ENCODE measurements around the gene APRT.
"Not testable (repeated sequence)": the region's sequence is repeated elsewhere in the genome, so short reads cannot be mapped to it uniquely, and the experiment has no call there.

Gene APRT

DNA sequence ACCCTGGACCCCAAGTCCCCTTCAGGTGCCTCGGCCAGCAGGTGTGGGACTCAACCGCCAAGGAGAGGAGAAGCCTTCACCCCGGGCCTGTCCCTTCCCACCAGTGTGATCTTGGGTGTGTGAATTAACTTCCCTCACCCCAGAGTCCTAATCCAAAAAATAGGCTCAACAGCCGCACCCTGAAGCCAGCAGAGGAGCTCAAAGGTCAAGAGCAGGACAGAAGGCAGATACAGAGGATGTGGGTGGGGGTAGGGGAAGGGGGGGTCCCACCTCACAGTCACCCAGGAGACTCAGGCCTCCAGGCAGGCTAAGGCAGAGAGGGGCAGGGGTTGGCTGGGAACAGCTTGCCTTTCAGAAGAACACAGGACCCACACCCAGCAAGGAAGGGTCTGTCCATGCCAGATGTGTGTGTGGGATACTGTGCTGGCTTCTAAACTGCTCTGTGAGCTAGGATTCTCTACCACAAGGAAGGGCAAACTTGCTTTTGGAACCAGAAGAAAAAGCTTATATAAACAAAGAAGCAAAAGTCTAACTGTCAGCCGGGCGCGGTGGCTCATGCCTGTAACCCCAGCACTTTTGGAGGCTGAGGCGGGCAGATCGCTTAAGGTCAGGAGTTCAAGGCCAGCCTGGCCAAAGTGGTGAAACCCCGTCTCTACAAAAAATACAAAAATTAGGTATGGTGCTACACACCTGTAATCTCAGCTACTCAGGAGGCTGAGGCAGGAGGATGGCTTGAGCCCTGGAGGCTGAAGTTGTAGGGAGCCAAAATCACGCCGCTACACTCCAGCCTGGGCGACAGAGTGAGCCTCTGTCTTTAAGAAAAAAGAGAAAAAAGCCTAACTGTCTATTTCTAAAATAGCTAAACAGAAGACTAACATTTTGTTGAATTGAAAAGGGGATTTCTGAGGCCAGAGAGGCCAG lies 31.3 kb downstream of the APRT start:
- in situ Hi-C loops (cut with MboI; ENCODE audit: low sequenced_read_pairs): no loop called here
- no peaks in the 10 kb centered on the region for H3K27me3 ChIP-seq (ENCODE audit: low read depth)
- H3K36me3 ChIP-seq (replicated peaks): peaks cover 9% of the 10 kb centered on the region
- no peak overlapping the region for H3K4me3 ChIP-seq
- no peaks in the 10 kb centered on the region for H3K9me3 ChIP-seq
- H3K4me1 ChIP-seq: peaks cover 9% of the 10 kb centered on the region
- no peak for DNase-seq (ENCODE audit: low spot score in 2 of 2)

DNA sequence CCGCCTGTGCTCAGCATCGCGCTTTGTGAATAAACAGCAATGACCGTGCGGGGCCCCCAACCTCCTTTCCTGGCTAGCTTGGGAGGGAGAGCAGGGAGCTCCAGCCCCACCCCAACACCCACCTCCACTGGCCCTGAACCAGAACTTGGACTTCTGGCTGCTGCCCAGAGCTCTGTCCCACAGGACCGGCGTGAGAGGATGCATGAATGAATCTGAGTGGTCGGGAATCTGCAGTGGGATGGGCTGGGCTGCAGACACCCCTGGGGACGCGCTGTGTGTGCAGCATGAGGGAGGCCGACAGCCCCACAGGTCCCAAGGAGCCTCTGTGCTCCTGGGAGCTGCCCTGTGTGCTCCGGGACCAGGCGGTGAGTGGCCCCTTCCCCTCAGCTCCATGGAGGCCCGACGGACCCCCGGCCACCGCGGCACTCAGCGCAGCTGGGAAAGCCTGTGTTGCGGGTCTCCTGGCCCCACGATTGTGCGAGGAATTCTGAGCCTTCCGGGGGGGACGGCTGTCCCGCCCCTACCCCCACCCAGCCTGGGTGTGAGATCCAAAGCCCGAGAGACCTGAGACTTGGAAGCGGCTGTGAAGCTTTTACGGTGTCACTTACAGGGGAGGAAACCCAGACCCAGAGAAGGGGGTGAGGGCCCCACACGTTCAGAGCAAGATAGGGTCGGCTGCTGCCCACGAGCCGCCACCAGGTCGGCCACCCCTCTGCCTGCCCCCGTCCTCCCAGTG lies 32.2 kb downstream of the APRT start:
- H3K4me3 ChIP-seq: no peak overlapping the region
- no peaks in the 10 kb centered on the region for H3K9me3 ChIP-seq
- no peaks in the 10 kb centered on the region for H3K27me3 ChIP-seq (ENCODE audit: low read depth)
- no peak for DNase-seq (ENCODE audit: low spot score in 2 of 2)
- H3K4me1 ChIP-seq: peaks cover 9% of the 10 kb centered on the region
- peaks cover 9% of the 10 kb centered on the region for H3K36me3 ChIP-seq (replicated peaks)
- in situ Hi-C loops (cut with MboI; ENCODE audit: low sequenced_read_pairs): no loop called here

DNA sequence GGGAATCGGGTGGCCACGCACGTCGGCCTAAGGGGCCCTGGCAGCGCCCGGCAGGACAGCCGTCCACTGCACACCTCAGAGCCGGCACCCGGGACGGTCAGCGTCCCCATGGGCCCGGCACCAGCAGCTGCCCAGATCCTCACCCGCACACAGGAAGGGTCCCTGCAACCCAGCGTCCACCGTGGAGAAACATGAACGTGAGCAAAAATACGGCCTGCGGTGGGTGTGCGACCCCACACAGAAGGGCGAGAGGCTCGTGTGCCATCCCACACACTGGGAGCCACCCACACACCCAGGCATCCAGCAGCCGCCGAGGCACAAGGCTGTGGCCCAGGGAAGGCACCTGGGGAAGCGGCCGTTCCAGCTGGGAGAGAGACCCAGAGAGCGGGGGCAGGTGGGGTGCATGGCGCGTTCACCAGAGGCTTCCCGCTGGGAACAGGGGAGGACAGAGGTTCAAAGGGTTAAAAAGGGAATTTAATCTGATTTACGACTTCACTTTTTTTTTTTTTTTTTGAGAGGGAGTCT lies 33.1 kb downstream of the APRT start:
- no peaks in the 10 kb centered on the region for H3K9me3 ChIP-seq
- peaks cover 9% of the 10 kb centered on the region for H3K36me3 ChIP-seq (replicated peaks)
- no peak overlapping the region for H3K4me3 ChIP-seq
- DNase-seq (ENCODE audit: low spot score in 2 of 2): no peak
- H3K27me3 ChIP-seq (ENCODE audit: low read depth): no peaks in the 10 kb centered on the region
- peaks cover 13% of the 10 kb centered on the region for H3K4me1 ChIP-seq
- in situ Hi-C loops (cut with MboI; ENCODE audit: low sequenced_read_pairs): no loop called here

DNA sequence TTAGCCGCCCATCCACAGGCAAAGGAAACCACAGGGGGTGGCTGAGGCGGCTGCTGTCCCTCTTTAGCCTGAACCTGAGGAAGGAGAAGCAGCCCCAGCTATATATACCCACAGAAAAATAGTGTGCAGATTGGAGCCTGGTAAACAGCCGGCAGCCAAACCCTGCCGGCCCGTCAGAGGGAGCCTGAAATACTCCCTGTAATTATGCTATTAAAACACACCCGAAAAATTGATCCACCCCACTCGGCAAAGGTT lies 33.5 kb downstream of the APRT start:
- H3K27me3 ChIP-seq (ENCODE audit: low read depth): no peaks in the 10 kb centered on the region
- DNase-seq (ENCODE audit: low spot score in 2 of 2): no peak
- H3K36me3 ChIP-seq (replicated peaks): peaks cover 9% of the 10 kb centered on the region
- H3K9me3 ChIP-seq: no peaks in the 10 kb centered on the region
- H3K4me3 ChIP-seq: no peak overlapping the region
- peaks cover 11% of the 10 kb centered on the region for H3K4me1 ChIP-seq
- in situ Hi-C loops (cut with MboI; ENCODE audit: low sequenced_read_pairs): no loop called here

DNA sequence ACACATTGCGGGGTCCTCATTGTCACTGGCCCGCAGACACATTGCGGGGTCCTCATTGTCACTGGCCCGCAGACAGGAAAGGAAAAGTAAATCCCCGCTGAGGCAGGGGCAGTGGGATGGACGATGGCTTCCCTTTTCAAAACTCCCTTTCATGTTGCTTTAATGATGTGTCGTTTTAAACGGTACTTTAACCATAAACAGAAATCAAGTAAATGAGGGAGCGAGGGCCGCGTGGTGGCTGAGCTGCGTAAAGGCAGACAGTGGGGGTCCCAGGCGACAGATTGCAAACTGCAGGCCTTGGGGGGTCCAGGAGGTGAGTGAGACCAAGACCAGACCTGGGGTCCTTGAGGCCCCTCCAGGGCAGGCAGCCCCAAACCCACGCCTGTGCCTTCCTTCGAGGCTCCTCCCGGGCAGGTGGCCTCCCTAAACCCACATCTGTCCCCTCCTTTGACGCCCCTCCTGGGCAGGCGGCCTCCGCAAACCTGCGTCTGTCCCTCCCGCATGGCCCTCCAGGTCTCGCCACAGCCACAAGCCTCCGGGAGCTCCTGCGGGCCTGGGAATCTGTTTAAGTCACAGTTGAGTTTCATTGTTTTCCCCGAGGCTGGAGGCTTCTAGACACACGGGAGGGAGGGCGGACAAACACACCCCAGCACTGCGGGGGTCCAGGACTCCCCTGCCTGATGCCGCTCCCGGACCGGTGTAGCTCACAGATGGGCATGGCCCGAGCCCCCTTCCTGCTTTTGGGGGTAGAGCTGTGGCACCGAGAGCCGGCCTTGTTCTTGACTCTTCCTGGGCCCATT lies 34.1 kb downstream of the APRT start:
- DNase-seq (ENCODE audit: low spot score in 2 of 2): no peak
- H3K36me3 ChIP-seq (replicated peaks): peaks cover 9% of the 10 kb centered on the region
- H3K27me3 ChIP-seq (ENCODE audit: low read depth): no peaks in the 10 kb centered on the region
- H3K4me1 ChIP-seq: peaks cover 7% of the 10 kb centered on the region; the same call in 1 of the 2 replicates
- in situ Hi-C loops (cut with MboI; ENCODE audit: low sequenced_read_pairs): no loop called here
- H3K9me3 ChIP-seq: no peaks in the 10 kb centered on the region
- H3K4me3 ChIP-seq: no peak overlapping the region

DNA sequence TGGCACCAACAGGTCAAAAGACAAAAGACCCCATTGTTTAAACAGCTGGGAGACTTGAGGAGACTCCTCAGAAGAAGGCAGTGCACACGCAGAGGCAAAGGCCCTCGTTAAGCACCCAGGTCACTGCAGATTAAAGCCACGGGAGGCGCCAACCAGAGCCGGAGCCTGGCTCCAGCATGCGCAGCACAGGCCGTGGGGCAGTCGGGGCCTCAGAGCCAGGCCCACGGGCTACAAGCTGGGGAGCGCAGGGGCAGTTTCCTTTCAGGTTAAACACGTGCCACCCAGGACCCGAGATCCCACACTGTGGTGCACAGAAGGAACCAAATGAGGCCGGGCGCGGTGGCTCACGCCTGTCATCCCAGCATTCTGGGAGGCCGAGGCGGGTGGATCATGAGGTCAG lies 35.9 kb downstream of the APRT start:
- DNase-seq (ENCODE audit: low spot score in 2 of 2): no peak
- in situ Hi-C loops (cut with MboI; ENCODE audit: low sequenced_read_pairs): no loop called here
- H3K9me3 ChIP-seq: no peaks in the 10 kb centered on the region
- peaks cover 5% of the 10 kb centered on the region for H3K36me3 ChIP-seq (replicated peaks)
- H3K4me3 ChIP-seq: no peak overlapping the region
- H3K4me1 ChIP-seq: peaks cover 11% of the 10 kb centered on the region
- no peaks in the 10 kb centered on the region for H3K27me3 ChIP-seq (ENCODE audit: low read depth)

DNA sequence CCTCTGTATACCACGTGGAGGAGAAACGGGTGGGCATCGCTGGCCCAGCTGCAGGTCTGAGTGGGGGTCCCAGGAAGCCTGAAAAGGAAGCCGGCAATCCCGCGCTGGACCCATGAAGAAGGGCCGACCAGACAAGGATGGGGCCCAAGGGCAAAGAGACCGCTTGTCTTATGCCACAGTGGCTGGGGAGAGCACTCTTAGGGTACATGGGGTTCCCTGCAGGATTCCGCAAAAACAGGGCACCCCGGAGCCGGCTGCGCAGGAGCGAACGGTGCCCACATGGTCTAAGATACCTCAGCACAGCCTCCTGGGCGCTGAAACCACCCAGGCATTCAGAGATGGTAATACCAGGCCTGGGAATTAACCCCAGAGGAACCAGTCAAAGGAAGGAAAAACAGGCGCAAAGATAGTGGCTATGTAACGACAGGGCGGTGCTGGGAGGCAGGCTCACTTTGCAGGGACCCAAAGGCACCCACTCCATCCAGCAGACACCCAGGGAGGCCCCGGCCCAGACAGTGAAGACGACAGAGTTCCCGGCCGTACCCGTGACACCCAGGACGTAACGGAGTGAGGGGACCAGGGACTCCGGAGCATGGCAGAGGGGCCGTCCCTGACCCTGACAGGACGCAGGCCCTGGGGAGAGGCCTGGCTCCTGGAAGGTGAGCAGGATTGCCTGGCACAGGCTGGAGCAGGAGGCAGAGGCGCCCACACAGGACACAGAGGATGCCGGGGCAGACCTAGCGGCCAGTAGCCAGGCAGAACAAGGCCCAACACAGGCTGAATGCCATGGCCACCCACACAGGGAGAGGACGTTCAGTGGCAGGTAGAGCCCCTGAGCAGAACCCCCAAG lies 37.0 kb downstream of the APRT start:
- Histone ChIP-seq H3K27me3 (ENCODE audit: low read depth) (no peaks in the 10 kb centered on the region), H3K4me1 (peaks cover 21% of the 10 kb centered on the region), H3K4me3 (no peak overlapping the region), H3K9me3 (no peaks in the 10 kb centered on the region), H3K36me3 (replicated peaks) (no peaks in the 10 kb centered on the region; the same call in 1 of the 2 replicates)
- in situ Hi-C loops (cut with MboI; ENCODE audit: low sequenced_read_pairs): no loop called here
- DNase-seq (ENCODE audit: low spot score in 2 of 2): no peak

DNA sequence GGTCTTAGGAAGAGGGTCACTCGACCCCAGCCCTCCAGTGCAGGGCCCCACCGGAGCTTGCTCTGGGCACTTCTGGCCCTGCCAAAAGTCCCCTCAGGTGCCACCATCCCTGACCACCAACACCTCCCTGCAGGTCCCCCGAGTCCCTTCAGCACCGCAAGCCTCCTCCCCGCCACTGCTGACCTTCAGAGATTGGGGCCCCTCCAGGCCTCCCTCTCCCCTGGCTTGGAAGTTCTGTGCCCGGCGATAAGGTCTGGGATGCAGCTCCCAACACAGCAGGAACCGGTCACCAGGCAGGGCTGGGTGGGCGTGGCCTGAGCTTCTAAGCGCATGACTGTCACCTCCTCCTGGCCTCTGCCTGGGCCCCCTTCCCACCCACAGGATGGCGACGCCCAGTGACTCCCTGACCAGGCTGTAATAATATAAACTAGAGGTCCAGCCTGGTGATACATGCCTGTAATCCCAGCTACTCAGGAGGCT lies 37.9 kb downstream of the APRT start:
- Histone ChIP-seq H3K4me3 (no peak overlapping the region), H3K4me1 (peaks cover 22% of the 10 kb centered on the region), H3K36me3 (replicated peaks) (no peaks in the 10 kb centered on the region; the same call in none of the 2 replicates), H3K9me3 (no peaks in the 10 kb centered on the region), H3K27me3 (ENCODE audit: low read depth) (no peaks in the 10 kb centered on the region)
- in situ Hi-C loops (cut with MboI; ENCODE audit: low sequenced_read_pairs): no loop called here
- peak in 1 of 2 experiments; percentile 69 for DNase-seq (ENCODE audit: low spot score in 2 of 2)

DNA sequence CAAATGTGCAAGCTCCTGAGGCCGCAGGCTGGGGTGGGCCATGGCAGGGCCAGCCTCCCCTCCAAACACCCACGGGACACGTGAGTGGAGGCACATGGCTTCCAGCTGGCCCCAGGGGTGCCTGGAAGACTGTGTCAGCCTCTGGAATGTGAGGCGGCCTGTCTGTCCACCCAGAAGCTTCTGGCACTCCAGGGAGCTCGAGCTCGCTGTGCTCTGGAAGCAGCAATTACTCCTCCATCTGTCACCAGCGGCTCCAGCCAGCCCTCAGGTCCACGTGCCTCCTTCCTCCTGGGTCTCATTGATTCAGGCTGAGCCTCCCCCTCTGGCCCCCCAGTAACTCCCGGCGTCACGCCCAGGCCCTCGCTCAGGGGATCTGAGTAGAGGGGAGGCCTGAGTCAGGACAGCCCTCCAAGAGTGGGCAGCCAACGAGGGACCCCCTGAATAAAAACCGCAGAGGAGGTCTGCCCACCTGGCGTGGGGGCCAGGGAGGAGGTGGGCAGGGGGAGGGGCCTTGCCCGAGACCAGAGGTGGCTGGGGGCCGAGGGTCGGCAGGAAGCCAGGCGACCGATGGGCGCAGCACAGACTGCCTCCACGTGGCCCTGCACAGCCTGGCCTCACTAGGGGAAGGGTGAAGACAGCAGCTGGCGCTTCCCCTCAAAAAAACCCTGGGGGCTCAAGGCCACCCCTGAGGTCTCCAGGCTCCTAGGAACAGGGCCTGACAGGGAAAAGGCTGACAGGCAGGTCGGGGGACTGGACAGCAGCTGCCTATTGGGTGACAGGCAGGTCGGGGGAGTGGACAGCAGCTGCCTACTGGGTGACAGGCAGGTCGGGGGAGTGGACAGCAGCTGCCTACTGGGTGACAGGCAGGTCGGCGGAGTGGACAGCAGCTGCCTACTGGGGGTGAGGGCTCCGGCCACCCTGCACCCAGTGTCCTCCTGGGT lies 38.6 kb downstream of the APRT start:
- no peak for DNase-seq (ENCODE audit: low spot score in 2 of 2)
- no peaks in the 10 kb centered on the region for H3K27me3 ChIP-seq (ENCODE audit: low read depth)
- H3K9me3 ChIP-seq: no peaks in the 10 kb centered on the region
- peaks cover 22% of the 10 kb centered on the region for H3K4me1 ChIP-seq
- H3K4me3 ChIP-seq: no peak overlapping the region
- H3K36me3 ChIP-seq (replicated peaks): no peaks in the 10 kb centered on the region; the same call in none of the 2 replicates
- in situ Hi-C loops (cut with MboI; ENCODE audit: low sequenced_read_pairs): no loop called here

DNA sequence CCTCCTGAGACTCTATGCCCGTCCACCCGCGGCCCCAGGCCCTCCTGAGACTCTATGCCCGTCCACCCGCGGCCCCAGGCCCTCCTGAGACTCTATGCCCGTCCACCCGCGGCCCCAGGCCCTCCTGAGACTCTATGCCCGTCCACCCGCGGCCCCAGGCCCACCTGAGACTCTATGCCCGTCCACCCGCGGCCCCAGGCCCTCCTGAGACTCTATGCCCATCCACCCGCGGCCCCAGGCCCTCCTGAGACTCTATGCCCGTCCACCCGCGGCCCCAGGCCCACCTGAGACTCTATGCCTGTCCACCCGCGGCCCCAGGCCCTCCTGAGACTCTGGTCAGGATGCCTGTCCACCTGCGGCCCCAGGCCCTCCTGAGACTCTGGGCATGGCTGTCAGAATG lies 39.9 kb downstream of the APRT start:
- H3K27me3 ChIP-seq (ENCODE audit: low read depth); in situ Hi-C loops (cut with MboI; ENCODE audit: low sequenced_read_pairs); H3K4me3 ChIP-seq; H3K36me3 ChIP-seq (replicated peaks); DNase-seq (ENCODE audit: low spot score in 2 of 2); H3K9me3 ChIP-seq: not testable (repeated sequence)
- peaks cover 22% of the 10 kb centered on the region for H3K4me1 ChIP-seq

DNA sequence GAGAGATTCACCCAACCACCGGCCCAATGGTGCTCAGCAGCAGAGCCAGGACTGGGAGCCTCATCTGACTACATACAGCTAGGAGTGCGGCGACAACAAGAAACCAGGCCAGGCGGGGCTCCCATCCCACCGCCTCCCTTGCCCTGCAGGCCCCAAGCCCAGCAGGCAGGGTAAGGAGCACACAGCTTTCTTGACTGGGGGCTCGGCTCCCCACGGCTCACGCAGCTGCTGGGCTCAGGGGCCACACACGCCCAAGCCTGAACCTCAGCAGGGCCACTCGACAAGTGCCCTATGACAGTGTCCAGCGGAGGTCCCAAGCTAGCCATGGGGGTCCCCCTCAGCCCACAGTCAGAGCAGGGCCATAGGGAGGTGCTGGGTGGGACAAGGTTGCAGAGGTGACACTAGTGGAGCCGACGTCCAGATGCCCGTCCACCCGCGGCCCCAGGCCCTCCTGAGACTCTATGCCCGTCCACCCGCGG lies 40.4 kb downstream of the APRT start:
- H3K9me3 ChIP-seq: no peaks in the 10 kb centered on the region
- H3K4me3 ChIP-seq: no peak overlapping the region; the same call in 1 of the 2 replicates
- H3K27me3 ChIP-seq (ENCODE audit: low read depth): no peaks in the 10 kb centered on the region
- H3K36me3 ChIP-seq (replicated peaks): no peaks in the 10 kb centered on the region; the same call in none of the 2 replicates
- H3K4me1 ChIP-seq: peaks cover 22% of the 10 kb centered on the region
- no peak for DNase-seq (ENCODE audit: low spot score in 2 of 2)
- in situ Hi-C loops (cut with MboI; ENCODE audit: low sequenced_read_pairs): no loop called here
